Kidney glomerular epithelial cell (primary cell): ENCODE measurements around the gene CXCL12.

Experiments used
- DNase-seq: peaks from one replicate; lab custom pipeline; 2025; lab: John Stamatoyannopoulos, UW

The CXCL12 gene

DNA sequence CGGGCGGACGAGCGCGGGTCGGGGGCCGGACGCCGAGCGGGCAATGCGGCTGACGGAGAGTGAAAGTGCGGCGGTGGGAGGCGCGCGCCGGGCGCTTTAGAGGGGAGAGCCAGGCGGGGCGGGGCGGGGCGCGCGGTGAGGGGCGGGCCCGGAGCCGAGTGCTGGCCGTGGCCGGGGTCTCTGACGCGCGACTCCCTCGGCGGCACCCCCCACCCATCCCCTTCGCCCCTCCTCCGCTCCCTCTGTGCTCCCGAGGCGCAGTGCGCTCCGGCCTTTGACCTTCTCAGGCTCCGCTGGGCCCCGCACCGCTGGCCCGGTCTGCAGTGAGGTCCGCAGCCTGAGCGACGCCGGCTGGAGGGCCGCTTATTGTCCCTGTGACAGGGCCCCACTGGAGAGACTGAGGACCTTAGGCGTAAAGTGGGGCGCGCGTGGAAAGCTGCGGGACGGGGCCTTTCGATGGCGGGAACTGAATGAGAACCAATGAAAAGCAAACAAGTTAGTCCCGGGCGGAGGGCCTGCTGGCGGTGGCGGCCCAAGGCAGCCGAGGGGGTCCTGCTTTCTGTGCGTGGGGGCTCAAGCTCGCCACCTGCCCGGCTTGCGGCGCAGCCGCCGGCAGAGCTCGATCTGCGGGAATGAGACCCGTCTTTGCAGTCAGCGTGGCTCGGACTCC lies at the start of gene CXCL12:
CXCL12 (minus strand) TSS at position 72 of the 670 bp plus-strand sequence. CDS start 92 bp downstream, outside the sequence.
- no peak for DNase-seq

DNA sequence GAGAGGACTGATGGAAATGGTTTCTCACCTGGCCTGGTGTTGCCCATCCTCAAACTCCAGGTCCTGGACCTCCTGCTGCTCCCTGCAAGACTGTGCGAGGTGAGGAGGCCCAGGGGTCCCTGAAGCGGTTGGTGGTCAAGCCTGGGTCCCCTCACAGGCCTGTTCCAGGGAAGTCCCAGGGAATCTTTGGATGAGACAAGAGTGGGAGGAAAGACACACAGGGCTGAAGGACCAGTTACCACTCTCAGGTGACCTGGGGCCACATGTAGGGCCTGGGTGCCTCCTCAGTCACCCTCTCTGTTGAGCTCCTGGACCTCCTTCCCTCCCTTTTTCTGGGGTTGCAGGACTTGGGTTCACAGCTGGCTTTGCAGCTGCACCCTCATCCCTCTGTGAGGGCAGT lies 42.6 kb upstream of the CXCL12 start:
- no peak for DNase-seq

- no peak for DNase-seq
Measured at GRCh38 chr10:44427037-44427436, 42.1 kb upstream of the CXCL12 start.

DNA sequence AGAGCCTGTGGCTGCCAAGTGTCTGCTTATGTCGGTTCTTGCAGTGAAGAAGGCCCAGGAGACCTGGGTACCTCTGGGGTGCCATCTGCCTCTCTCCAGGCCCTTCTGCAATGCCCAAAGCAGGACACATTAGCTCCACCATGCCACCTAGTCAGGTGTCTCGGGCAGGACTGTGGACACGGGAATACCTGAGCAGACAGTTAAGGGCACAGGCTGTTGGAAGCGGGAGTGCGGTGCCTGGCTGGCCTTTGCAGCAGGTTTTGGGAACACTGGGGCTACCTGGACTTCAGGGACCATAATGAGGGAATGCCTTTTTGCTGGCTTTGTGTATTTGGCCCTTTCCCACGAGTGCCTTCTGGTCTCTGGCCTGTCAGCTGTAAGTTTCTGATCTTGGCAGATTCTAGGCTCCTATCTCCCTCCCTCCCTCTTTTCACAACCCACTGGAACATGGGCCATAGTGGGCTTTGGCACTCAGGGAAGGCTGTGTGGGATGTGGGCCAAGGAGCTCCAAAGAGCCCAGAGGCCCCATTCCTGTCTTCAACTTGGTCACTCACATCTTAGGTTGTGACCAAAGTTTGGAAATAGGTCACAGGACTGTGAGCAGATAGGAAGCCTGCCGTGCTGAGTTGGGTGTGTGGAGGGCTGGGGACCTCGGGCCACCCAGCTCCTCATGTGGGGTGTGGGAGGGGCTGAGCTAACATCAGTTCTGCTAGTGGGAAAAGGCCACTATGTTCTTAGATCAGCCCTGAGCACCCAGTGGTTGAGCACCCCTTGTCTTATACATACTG lies 41.5 kb upstream of the CXCL12 start:
- no peak for DNase-seq

DNA sequence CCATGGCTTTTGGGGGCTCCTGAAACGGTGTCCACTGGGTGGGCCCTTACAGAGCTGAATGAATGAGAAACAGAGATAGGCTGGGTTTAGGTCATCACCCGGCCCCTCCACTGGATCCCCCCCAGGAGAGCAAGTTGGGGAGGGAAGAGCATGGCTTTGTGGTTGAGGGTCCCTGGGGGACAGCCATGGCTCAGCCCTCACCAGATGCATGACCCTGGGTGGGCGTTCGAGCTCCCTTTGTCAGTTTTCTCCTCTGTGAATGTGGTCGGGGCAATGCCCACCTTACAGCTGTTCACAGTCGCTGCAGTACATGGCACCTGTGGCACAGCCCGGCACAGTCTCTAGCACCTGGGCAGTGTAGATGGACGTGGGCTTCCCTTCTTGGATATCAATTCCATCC lies 40.6 kb upstream of the CXCL12 start:
- DNase-seq: no peak

GRCh38 chr10:44424957-44425356 lies 40.1 kb upstream of the CXCL12 start:
- DNase-seq: no peak

DNA sequence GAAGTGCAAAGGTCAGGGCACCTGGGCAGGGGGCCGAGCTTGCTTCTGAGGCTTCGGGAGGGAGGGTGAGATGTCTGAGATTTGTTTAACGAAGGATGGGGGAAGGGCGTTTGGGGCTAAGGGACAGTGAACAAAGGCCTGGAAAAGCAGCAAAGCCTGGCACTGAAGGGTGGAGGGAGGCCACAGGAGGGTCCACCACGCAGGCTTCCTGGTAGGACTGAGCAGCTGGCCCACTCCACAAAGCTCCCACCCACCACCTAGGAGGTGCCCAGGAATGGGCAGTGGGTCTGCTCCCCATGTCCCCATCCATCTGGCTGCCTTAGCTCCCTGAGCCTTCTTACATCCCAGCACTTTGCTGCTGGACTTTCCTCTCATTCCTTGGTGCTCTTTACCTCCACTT lies 39.4 kb upstream of the CXCL12 start:
- DNase-seq: no peak

DNA sequence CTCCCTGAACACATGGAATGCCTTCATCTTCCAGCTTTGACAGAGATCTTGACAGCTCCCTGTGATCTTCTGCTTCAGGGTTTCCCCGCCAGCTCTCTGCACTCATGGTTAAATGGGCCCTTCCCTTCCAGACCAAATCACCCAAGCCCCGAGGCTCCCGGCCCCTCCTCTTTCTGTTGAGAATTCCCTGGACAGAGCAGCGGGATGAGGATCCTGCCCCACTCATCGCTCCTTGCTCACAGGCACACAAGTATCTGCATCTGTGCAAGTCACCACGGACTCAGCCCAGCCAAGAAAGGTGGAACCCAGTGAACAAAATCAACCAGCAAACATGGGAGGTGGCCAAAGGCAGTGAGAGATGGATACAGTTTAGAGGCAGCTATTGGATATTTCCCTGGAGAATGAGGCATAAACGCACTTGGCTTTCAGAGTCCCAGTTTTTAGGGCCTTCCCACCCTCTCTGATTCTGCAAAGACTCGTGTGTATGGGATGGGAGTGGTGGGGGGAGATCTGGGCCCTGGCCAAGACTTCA lies 37.7 kb upstream of the CXCL12 start:
- no peak for DNase-seq

DNA sequence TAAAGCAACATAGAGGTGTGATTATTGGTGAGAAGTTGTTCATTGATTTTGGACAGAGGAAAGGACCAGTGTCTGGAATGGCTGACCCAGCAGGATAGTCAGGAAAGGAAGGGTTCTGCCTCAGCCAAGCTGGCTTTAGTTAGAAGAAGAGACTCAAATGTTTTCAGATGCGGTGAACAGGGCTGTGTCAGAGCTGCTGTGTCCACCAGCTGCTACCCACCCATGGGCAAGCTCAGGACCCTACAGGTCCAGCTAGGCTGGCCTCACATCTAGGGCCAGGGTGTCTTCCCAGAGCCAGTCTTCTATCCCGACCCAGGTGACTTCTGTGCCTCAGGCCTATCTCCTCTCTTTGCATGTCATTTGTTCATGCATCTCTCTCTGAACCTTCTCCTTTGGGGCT lies 37.3 kb upstream of the CXCL12 start:
- no peak for DNase-seq

DNA sequence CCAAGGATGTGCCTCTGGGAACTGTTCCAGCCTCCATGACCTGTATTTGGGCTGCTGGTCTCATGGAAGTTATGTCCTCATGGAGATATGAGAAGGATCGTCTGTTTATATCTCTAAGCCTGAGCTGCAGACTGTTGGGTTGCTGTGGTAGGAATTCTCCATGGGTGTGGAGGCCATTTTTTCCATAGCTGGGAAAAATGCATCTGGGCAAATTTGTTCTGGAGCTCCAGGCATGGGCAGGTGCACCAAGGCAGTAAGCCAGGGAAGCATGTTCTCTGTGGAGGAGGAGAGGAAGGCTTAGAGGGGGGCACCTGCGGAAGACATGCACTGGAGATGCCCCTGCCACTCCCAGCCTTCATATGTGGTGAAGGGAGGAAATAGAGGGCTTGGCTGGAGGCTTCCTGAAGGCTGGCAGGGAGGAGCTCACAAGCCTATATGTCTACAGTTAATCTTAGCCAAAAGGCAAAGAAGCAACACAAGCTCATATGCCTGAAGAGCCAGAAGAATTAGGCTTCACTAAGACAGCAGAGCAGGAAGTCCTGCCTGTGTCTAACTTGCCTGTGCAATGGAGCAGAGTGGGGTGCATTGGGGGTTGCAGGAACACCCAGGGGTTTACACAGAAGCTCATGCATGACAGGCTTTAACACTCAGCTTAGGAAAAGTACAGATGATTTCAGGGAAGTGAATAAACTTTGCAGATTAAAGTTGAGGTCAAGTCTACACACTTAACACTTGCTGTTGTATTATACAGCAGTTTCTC lies 35.1 kb upstream of the CXCL12 start:
- DNase-seq: no peak

GRCh38 chr10:44418637-44419036 lies 33.7 kb upstream of the CXCL12 start:
- DNase-seq: no peak

GRCh38 chr10:44417761-44418160 lies 32.9 kb upstream of the CXCL12 start:
- no peak for DNase-seq

DNA sequence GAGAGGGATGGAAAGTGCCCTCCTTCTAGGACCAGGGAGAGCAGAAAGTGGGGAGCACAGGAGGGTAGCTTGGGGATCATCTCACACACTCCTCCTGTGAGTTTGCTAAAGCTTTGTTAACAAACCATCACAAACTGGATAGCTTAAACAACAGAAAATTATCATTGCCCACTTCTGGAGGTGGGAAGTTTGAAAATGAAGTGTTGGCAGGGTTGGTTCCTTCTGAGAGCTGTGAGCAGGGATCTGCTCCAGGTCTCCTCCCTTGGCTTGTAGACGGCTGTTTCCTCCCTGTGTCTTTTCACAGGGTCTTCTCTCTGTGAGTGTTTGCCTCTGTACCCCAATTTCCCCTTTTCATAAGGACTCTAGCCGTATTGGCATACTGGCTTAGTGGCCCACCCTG lies 32.0 kb upstream of the CXCL12 start:
- no peak for DNase-seq

DNA sequence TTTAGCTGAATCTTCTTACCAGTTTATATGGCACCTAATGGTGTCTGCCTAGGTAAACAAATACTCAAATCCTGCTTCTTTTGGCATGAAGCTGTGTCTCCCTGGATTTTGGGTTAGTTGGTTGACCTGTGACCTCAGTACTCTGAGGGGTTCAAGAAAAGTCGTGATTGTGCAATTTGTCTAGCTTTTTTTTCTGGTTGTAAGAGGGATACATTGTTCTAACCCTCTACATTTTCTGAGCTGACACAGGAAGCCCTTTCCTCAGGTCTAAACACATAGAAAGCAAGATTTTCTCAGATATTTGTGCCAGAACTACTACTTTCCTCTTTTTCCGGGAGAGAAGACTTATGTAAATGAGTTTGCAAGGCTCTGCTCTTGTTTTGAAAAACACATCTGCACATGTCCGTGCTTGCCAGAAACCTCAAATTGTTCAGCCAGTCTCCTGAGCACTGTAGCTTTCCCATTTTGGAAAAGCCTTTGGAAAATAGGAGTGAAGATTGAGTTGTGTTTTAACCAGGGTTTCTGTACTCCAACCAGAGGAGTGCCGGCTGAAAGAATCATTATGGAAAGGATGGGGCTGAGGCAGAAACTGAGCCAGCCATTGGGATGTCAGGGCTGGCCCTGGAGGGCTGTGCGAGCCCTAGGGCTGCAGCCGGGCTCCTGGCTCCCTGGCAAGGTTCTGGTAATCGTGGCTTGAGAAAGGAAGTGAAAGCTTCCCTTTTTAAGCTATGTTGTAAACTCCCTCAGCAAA lies 31.3 kb upstream of the CXCL12 start:
- DNase-seq: no peak

DNA sequence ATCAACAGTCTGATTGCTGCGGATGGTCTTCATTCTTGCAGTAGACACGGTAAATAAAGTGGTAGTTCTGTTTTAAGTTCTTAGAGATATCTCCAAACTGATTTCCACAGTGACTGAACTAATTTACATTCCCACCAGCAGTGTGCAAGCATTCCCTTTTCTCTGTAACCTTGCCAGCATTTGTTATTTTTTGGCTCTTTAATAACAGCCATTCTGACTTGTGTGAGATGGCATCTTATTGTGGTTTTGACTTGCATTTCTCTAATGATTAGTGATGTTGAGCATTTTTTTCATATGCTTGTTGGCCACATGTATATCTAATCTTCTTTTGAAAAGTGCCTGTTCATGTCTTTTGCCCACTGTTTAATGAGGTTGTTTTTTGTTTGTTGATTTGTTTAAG lies 30.2 kb upstream of the CXCL12 start:
- DNase-seq: no peak

GRCh38 chr10:44413416-44413815 lies 28.5 kb upstream of the CXCL12 start:
- DNase-seq: no peak

DNA sequence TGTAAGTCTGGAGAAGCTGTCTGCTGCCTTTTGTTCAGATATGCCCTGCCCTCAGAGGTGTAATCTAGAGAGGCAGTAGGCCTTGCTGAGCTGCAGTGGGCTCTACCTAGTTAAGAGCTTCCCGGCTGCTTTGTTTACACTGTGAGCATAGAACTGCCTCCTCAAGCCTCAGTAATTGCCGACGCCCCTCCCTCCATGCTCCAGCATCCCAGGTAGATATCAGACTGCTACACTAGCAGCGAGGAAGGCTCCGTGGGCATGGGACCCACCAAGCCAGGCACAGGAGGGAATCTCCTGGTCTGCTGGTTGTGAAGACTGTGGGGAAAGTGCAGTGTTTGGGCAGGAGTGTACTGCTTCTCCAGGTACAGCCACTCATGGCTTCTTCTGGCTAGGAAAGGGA lies 26.4 kb upstream of the CXCL12 start:
- DNase-seq: no peak

DNA sequence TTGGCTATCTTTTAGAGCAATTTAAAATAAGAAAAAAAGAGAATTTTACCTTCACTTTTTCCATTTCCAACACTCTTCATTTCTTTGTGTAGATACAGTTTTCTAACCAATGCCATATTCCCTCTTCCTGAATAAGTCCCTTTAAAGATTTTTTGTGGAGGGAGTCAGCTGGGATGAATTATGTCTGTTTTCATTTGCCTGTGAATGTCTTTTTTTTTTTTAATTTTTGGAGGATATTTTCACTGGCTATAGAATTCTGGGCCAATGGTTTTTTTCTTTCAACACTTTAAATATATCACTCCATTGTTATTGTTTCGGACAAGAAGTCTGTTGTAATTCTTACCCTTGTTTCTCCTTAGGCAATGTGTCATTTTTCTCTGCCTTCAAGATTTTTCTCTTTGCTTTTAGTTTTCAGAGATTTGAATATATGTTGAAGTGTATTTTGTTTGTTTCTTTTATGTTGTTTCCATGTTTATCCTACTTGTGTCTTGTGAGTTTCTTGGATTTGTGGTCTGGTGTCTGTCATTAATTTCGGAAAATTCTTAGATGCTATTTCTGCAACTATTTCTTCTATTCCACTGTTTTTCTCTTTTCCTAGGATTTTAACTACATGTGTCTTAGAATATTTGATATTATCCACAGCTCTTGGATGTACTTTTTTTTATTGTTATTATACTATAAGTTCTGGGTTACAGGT lies 20.0 kb upstream of the CXCL12 start:
- no peak for DNase-seq

GRCh38 chr10:44402465-44403195 lies 17.7 kb upstream of the CXCL12 start:
- DNase-seq: no peak

- no peak for DNase-seq
Measured at GRCh38 chr10:44400541-44400940, 15.6 kb upstream of the CXCL12 start.
